Astrocyte (in vitro differentiated cells and primary cell): ENCODE data around the gene FBXW8. TPM values are rescaled to one million over a fixed set of nuclear protein-coding genes. Genes with fewer than 3 reads are reported as not detected.

Experiments
- total RNA-seq: library from RNA; stranded (reverse); gene quantifications from 2 replicates; pipeline ENCODE4 v1.2.1, GENCODE V29; 2021

The FBXW8 gene
- total RNA-seq, 1 donor from 2014 or later, result 26.4 TPM

Other genes starting within 250 kb of the FBXW8 start
- 50.0 and 54.2 TPM in 2 replicates for gene SPRING1, start 172.9 kb upstream of the FBXW8 start, total RNA-seq
- gene RNFT2, start 172.6 kb upstream of the FBXW8 start, total RNA-seq, result 5.5 and 8.9 TPM in 2 replicates
- 1.3 and 2.1 TPM in 2 replicates for gene HRK, start 29.5 kb upstream of the FBXW8 start, total RNA-seq
- 1.7 and 1.9 TPM in 2 replicates for gene TESC, start 188.5 kb downstream of the FBXW8 start, total RNA-seq